A549 (cell line): ENCODE measurements around the gene RCAN2. TPM values are rescaled to one million over a fixed set of nuclear protein-coding genes. Genes with fewer than 3 reads are reported as not detected.

ENCODE experiments used
- ATAC-seq, 2 experiments: fragments of 200-7000 bp in 1 of 2; fragments of >200 bp in 1 of 2; cut with Nextera tagmentation in 1 of 2; cut with Tn5 transposase in 1 of 2; 3 replicates each; pipeline versions ENCODE4 v1.8.0 to v1.9.1; 2018 to 2020; ENCODE audit warnings: mild to moderate bottlenecking in 1 of 2, moderate library complexity in 1 of 2
- CTCF ChIA-PET: fragments of 300-600 bp; sonication (Branson Sonifier 250); formaldehyde crosslinking; extraction: SDS; loops from one replicate; lab custom pipeline; 2021; ENCODE audit warnings: antibody characterized with exemption, inconsistent platforms; lab: Yijun Ruan, JAX
- POLR2A ChIA-PET: fragments of 350-600 bp; formaldehyde crosslinking; extraction: SDS; loops from one replicate; lab custom pipeline; 2021; ENCODE audit warnings: antibody characterized with exemption, inconsistent platforms; lab: Yijun Ruan, JAX
- DNase-seq, 2 experiments: peaks; one replicate each; pipeline versions ENCODE4 v3.0.0 to v3.0.0-alpha.2; 2011 to 2016; ENCODE audit warnings: low read depth in 1 of 2, low spot score in 1 of 2
- FAIRE-seq: peaks from 2 replicates; lab custom pipeline; 2011; peaks lifted over from hg19 to GRCh38; lab: Jason Lieb, UNC
- H3K27ac ChIP-seq, 2 experiments: fragments of >200 bp; sonication (Bioruptor Twin); formaldehyde crosslinking; 3 replicates each; pipeline ENCODE4 v1.5.1; 2016 to 2017
- H3K4me1 ChIP-seq: fragments of >200 bp; sonication (Bioruptor Twin); formaldehyde crosslinking; 3 replicates; pipeline ENCODE4 v1.6.1; 2016
- H3K4me2 ChIP-seq: fragments of >200 bp; sonication (Bioruptor Twin); formaldehyde crosslinking; 3 replicates; pipeline ENCODE4 v1.6.1; 2016
- H3K4me3 ChIP-seq: fragments of >200 bp; sonication (Bioruptor Twin); formaldehyde crosslinking; 3 replicates; pipeline ENCODE4 v1.5.1; 2016
- H3K9me3 ChIP-seq: fragments of >200 bp; sonication (Bioruptor Twin); formaldehyde crosslinking; 3 replicates; pipeline ENCODE4 v1.6.1; 2016
- CBX8 ChIP-seq: fragments of 200-600 bp; sonication (generic); IDR thresholded peaks from 2 replicates; pipeline ENCODE4 v1.6.1; 2016
- CHD2 ChIP-seq: fragments of 150-350 bp; IDR thresholded peaks from 2 replicates; pipeline ENCODE4 v1.6.1; 2014; ENCODE audit warnings: low read length; ENCODE audit not compliant: partially characterized antibody
- EP300 ChIP-seq, 2 experiments: fragments of >200 bp; sonication (Bioruptor Twin); formaldehyde crosslinking; IDR thresholded peaks; 2 replicates in 1 of 2; 3 replicates in 1 of 2; pipeline ENCODE4 v1.6.1; 2016 to 2017
- HOXA7 ChIP-seq: fragments of 250-450 bp; sonication (Bioruptor Pico); IDR thresholded peaks from 2 replicates; pipeline ENCODE4 v1.5.0; 2020; ENCODE audit warnings: mild to moderate bottlenecking, moderate library complexity
- JUN ChIP-seq, 2 experiments: fragments of >200 bp; sonication (Bioruptor Twin); formaldehyde crosslinking; IDR thresholded peaks; 2 replicates in 1 of 2; 3 replicates in 1 of 2; pipeline ENCODE4 v1.6.1; 2016 to 2017
- KDM1A ChIP-seq: fragments of 200-600 bp; sonication (generic); IDR thresholded peaks from 2 replicates; pipeline ENCODE4 v1.6.1; 2016; ENCODE audit warnings: low read depth, mild to moderate bottlenecking
- NFE2L2 ChIP-seq: fragments of 150-350 bp; conservative IDR thresholded peaks from 2 replicates; pipeline ENCODE4 v1.6.1; 2014; ENCODE audit warnings: low read length
- PBX3 ChIP-seq: IDR thresholded peaks from 2 replicates; pipeline ENCODE4 v1.6.1; 2012
- POLR2AphosphoS2 ChIP-seq: conservative IDR thresholded peaks from 2 replicates; pipeline ENCODE4 v1.6.1; 2012; ENCODE audit warnings: low read length, improper control_type of control experiment, inconsistent platforms
- RFX5 ChIP-seq: fragments of 450-650 bp; IDR thresholded peaks from 2 replicates; pipeline ENCODE4 v1.7.1; 2014; ENCODE audit warnings: antibody characterized with exemption, mild to moderate bottlenecking, moderate library complexity
- TFCP2L1 ChIP-seq: fragments of 250-450 bp; sonication (Bioruptor Pico); IDR thresholded peaks from 2 replicates; pipeline ENCODE4 v1.5.0; 2021; ENCODE audit warnings: mild to moderate bottlenecking
- TP53 ChIP-seq: fragments of 250-450 bp; sonication (Bioruptor Pico); IDR thresholded peaks from 2 replicates; pipeline ENCODE4 v1.5.0; 2021; ENCODE audit warnings: mild to moderate bottlenecking, moderate library complexity
- ZC3H11A ChIP-seq: fragments of 450-650 bp; IDR thresholded peaks from 2 replicates; pipeline ENCODE4 v1.6.1; 2014; ENCODE audit warnings: antibody characterized with exemption, mild to moderate bottlenecking
- ZFP36 ChIP-seq: fragments of 450-650 bp; IDR thresholded peaks from 2 replicates; pipeline ENCODE4 v1.6.1; 2014; ENCODE audit warnings: borderline replicate concordance; ENCODE audit not compliant: partially characterized antibody
- ZSCAN20 ChIP-seq: fragments of 250-450 bp; sonication (Bioruptor Pico); IDR thresholded peaks from 2 replicates; pipeline ENCODE4 v1.8.0; 2022; ENCODE audit warnings: mild to moderate bottlenecking, moderate library complexity
- WGBS: methylation state at CpG from one replicate; pipeline ENCODE4 v1.1.6; 2017; ENCODE audit errors: missing lambda C conversion rate; 5-methylcytosine and 5-hydroxymethylcytosine counted together
- polyA plus RNA-seq, 4 experiments: library from polyadenylated mRNA; depleted of rRNA in 3 of 4; stranded (reverse); fragments of >200 nt; fragmentation: RNase III in 1 of 4; extraction: RNeasy Plus Mini Kit Qiagen cat#74134 plus additional on column Dnase treatment in 1 of 4; gene quantifications; 2 replicates in 3 of 4; 3 replicates in 1 of 4; pipeline ENCODE4 v1.2.3, GENCODE V29; 2011 to 2017
- TF ChIP-seq, protein P1 (sequence below): fragments of >200 bp; sonication (Bioruptor Twin); formaldehyde crosslinking; IDR thresholded peaks from 3 replicates; pipeline ENCODE4 v1.6.1; 2016
- TF ChIP-seq, protein P2 (sequence below): fragments of 250-450 bp; sonication (Bioruptor Pico); IDR thresholded peaks from 2 replicates; pipeline ENCODE4 v1.5.0; 2020; ENCODE audit warnings: low read depth, mild to moderate bottlenecking, moderate library complexity
- TF ChIP-seq, protein P3 (sequence below): IDR thresholded peaks from 2 replicates; pipeline ENCODE4 v1.6.1; 2012; ENCODE audit warnings: low read depth, borderline replicate concordance
- TF ChIP-seq, protein P4 (sequence below): fragments of >200 bp; sonication (Bioruptor Twin); formaldehyde crosslinking; IDR thresholded peaks from 3 replicates; pipeline ENCODE4 v1.5.1; 2016

The RCAN2 gene
- polyA plus RNA-seq, 2 of the 4 experiments (the other 2 are of a cell fraction): not detected

- POLR2A ChIA-PET: no interaction called here
- TF ChIP-seq ZC3H11A (no peak), NFE2L2 (no peak)
- TF ChIP-seq, protein P1, sequence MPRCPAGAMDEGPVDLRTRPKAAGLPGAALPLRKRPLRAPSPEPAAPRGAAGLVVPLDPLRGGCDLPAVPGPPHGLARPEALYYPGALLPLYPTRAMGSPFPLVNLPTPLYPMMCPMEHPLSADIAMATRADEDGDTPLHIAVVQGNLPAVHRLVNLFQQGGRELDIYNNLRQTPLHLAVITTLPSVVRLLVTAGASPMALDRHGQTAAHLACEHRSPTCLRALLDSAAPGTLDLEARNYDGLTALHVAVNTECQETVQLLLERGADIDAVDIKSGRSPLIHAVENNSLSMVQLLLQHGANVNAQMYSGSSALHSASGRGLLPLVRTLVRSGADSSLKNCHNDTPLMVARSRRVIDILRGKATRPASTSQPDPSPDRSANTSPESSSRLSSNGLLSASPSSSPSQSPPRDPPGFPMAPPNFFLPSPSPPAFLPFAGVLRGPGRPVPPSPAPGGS: no peak
- Histone ChIP-seq H3K4me3 (no peak overlapping the region), H3K27ac (no peak overlapping the region), H3K4me1 (no peaks in the 10 kb centered on the region), H3K9me3 (no peaks in the 10 kb centered on the region), H3K4me2 (no peak overlapping the region)
- DNase-seq (no peak), ATAC-seq (no peak), FAIRE-seq (no peak)
- CTCF ChIA-PET: no interaction called here
- WGBS: 3% methylated on average over 4 of the region's 4 CpGs
Measured at GRCh38 chr6:46323312-46323965, 167.8 kb downstream of the RCAN2 start.

DNA sequence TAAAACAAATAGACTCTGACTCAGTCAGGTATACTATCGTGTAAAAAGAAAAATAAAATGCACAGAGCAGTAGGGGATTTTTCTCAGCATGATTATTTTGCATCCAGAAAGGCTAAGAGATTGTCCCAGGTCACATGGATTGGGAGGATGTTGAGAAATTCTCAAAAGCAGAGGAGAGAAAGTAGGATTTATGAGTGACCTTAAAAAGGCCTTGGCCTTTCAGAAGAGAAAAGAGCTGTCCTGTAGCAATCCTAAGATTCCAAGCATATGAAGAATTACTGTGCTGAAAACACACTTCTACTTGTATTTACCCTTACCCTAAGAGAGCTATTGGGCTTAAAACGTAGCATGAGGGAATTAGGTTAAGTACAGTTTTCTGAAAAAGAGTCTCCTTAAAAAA is 170.7 kb downstream of the RCAN2 start:
- DNase-seq (no peak), ATAC-seq (no peak), FAIRE-seq (no peak)
- H3K4me2 ChIP-seq: no peak overlapping the region
- no peaks in the 10 kb centered on the region for H3K4me1 ChIP-seq
- ChIA-PET POLR2A (no interaction called here), CTCF (no interaction called here)
- no peak overlapping the region for H3K27ac ChIP-seq
- no peak for TF ChIP-seq TP53 (CRISPR knock-in tag)
- no peak overlapping the region for H3K4me3 ChIP-seq
- 0% methylated on average over 2 of the region's 2 CpGs for WGBS
- H3K9me3 ChIP-seq: no peaks in the 10 kb centered on the region

- Histone ChIP-seq H3K4me1 (no peaks in the 10 kb centered on the region), H3K4me2 (no peak overlapping the region), H3K27ac (no peak overlapping the region), H3K4me3 (no peak overlapping the region), H3K9me3 (no peaks in the 10 kb centered on the region)
- POLR2A ChIA-PET: no interaction called here
- DNase-seq: no peak
- TF ChIP-seq, protein P1: no peak
- TF ChIP-seq ZC3H11A (no peak), ZSCAN20 (CRISPR knock-in tag) (no peak), KDM1A (no peak), EP300 (IDR thresholded peaks at IDR 0.05) (no peak), HOXA7 (CRISPR knock-in tag) (no peak), TFCP2L1 (CRISPR knock-in tag) (no peak), ZFP36 (no peak)
- TF ChIP-seq, protein P2, sequence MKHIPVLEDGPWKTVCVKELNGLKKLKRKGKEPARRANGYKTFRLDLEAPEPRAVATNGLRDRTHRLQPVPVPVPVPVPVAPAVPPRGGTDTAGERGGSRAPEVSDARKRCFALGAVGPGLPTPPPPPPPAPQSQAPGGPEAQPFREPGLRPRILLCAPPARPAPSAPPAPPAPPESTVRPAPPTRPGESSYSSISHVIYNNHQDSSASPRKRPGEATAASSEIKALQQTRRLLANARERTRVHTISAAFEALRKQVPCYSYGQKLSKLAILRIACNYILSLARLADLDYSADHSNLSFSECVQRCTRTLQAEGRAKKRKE (CRISPR knock-in tag): no peak
- TF ChIP-seq, protein P3, sequence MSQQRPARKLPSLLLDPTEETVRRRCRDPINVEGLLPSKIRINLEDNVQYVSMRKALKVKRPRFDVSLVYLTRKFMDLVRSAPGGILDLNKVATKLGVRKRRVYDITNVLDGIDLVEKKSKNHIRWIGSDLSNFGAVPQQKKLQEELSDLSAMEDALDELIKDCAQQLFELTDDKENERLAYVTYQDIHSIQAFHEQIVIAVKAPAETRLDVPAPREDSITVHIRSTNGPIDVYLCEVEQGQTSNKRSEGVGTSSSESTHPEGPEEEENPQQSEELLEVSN: no peak
- 0% methylated on average over 1 of the region's 1 CpG for WGBS
- no peak for ATAC-seq
- CTCF ChIA-PET: no interaction called here
- FAIRE-seq: no peak
Measured at GRCh38 chr6:46315589-46315988, 175.7 kb downstream of the RCAN2 start.

DNA sequence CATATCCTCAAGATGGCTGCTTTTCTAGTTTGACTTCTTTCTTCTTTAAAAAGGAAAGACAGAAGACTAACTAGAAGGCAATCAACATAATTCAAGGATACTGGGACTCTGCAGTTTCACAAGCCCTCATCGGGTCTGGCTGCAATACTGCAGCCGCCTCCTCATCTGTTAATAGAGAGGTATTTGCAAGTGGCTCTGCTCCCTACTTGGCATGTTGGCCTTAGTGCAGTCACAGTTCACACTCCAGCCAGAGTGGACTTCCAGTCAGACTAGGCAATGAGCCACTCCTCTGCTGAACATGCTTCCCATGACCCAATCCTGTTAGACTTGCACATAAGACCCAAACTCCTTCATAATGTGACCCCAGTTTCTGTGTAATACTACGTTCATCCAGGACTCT is 178.6 kb downstream of the RCAN2 start:
- DNase-seq (no peak), FAIRE-seq (no peak), ATAC-seq (no peak)
- Histone ChIP-seq H3K4me1 (no peaks in the 10 kb centered on the region), H3K4me2 (no peak overlapping the region), H3K9me3 (no peaks in the 10 kb centered on the region), H3K4me3 (no peak overlapping the region), H3K27ac (no peak overlapping the region)
- ChIA-PET POLR2A (no interaction called here), CTCF (no interaction called here)
- 19% methylated on average over 3 of the region's 3 CpGs for WGBS
- TF ChIP-seq RFX5 (no peak), CHD2 (no peak), JUN (IDR thresholded peaks at IDR 0.05) (no peak), CBX8 (no peak), EP300 (IDR thresholded peaks at IDR 0.05) (no peak), PBX3 (no peak), POLR2AphosphoS2 (no peak), ZFP36 (no peak)
- TF ChIP-seq, protein P4, sequence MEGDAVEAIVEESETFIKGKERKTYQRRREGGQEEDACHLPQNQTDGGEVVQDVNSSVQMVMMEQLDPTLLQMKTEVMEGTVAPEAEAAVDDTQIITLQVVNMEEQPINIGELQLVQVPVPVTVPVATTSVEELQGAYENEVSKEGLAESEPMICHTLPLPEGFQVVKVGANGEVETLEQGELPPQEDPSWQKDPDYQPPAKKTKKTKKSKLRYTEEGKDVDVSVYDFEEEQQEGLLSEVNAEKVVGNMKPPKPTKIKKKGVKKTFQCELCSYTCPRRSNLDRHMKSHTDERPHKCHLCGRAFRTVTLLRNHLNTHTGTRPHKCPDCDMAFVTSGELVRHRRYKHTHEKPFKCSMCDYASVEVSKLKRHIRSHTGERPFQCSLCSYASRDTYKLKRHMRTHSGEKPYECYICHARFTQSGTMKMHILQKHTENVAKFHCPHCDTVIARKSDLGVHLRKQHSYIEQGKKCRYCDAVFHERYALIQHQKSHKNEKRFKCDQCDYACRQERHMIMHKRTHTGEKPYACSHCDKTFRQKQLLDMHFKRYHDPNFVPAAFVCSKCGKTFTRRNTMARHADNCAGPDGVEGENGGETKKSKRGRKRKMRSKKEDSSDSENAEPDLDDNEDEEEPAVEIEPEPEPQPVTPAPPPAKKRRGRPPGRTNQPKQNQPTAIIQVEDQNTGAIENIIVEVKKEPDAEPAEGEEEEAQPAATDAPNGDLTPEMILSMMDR: no peak
- TF ChIP-seq, protein P1: no peak
- TF ChIP-seq, protein P2 (CRISPR knock-in tag): no peak
